Activated CD4-positive, alpha-beta T cell treated with anti-CD3 and anti-CD28 coated beads for 24 hours (primary cell): ENCODE measurements around the gene EMSY.

Experiments used
- DNase-seq, 2 donors: peaks; one replicate each; pipeline ENCODE4 v3.0.0-alpha.2; 2020; ENCODE audit warnings: low read depth in 2 of 2

The EMSY gene

GRCh38 chr11:76597533-76598425 lies 153.0 kb downstream of the EMSY start:
- no peak for DNase-seq

- no peak for DNase-seq
Observed at GRCh38 chr11:76598426-76598839, 153.6 kb downstream of the EMSY start.

GRCh38 chr11:76599041-76600013 lies 154.5 kb downstream of the EMSY start:
- no peak for DNase-seq

GRCh38 chr11:76600124-76600655 lies 155.4 kb downstream of the EMSY start:
- no peak for DNase-seq

- no peak for DNase-seq
Observed at GRCh38 chr11:76601272-76601671, 156.5 kb downstream of the EMSY start.

GRCh38 chr11:76601724-76602123 lies 156.9 kb downstream of the EMSY start:
- DNase-seq, result no peak

- no peak for DNase-seq
Observed at GRCh38 chr11:76602431-76602861, 157.6 kb downstream of the EMSY start.
